Cardiac muscle cell (in vitro differentiated cells and primary cell): ENCODE data around the gene BAHD1. TPM values are rescaled to one million over a fixed set of nuclear protein-coding genes. Genes with fewer than 3 reads are reported as not detected.

Source experiments
- DNase-seq, 2 donors: peaks; one replicate each; pipeline versions ENCODE4 v3.0.0 to v3.0.0-alpha.2; 2010 to 2017; ENCODE audit warnings: low read depth in 1 of 2, low spot score in 1 of 2
- H3K27ac ChIP-seq: fragments of 200-600 bp; sonication (generic); 2 replicates; pipeline ENCODE4 v1.5.1; 2016
- H3K27me3 ChIP-seq: fragments of 200-600 bp; sonication (generic); 2 replicates; pipeline ENCODE4 v1.6.0; 2016; ENCODE audit warnings: control low read depth
- H3K36me3 ChIP-seq: fragments of 200-600 bp; sonication (generic); 2 replicates; pipeline ENCODE4 v1.5.1; 2016; ENCODE audit warnings: control low read depth
- H3K4me1 ChIP-seq: fragments of 200-600 bp; sonication (generic); 2 replicates; pipeline ENCODE4 v1.8.1; 2017; ENCODE audit warnings: low read depth, mild to moderate bottlenecking, mixed run types
- H3K4me3 ChIP-seq: fragments of 200-600 bp; sonication (generic); 2 replicates; pipeline ENCODE4 v1.5.1; 2016; ENCODE audit warnings: mild to moderate bottlenecking
- H3K9me3 ChIP-seq: fragments of 200-600 bp; sonication (generic); 2 replicates; pipeline ENCODE4 v1.5.1; 2017; ENCODE audit warnings: low read depth, mild to moderate bottlenecking, control low read depth
- polyA plus RNA-seq: library from polyadenylated mRNA; unstranded; fragments of >200 nt; fragmentation: Nextera tagmentation; extraction: Ambion mirVana; gene quantifications from 2 replicates; pipeline ENCODE4 v1.2.1, GENCODE V29; 2016
- total RNA-seq: library from RNA; depleted of rRNA; stranded (reverse); fragments of >200 nt; gene quantifications from 2 replicates; pipeline ENCODE4 v1.2.3, GENCODE V29; 2016
- TF ChIP-seq, protein P1 (sequence below): IDR thresholded peaks from 2 replicates; pipeline ENCODE4 v1.5.1; 2012; ENCODE audit warnings: low read depth, mild to moderate bottlenecking, low read length

BAHD1 gene
- total and polyA plus RNA-seq, 2 experiments from 2014 or later, result 15.7 to 29.3 TPM

DNA sequence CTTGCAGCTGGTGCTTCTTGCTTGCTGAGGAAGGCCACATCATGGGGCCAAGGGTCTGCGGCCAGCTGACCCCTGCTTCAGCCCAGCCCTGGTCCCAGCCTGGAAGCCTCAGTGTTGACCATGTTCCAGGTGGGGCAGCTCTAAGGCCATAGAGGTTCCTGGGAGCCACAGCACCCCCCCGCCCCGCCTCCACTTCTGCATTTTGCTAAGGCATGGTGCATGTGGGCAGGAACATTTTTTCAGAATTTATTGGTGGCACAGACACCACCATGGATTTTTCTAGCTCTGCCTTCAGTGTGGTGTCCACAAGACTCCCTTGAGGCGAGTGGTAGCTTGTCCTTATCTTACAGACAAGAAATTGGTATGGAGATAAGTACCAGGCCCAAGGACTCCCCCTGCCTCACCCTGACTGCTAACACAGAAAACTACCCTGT is 28.2 kb downstream of the BAHD1 start:
- peaks cover 5% of the 10 kb centered on the region for H3K4me1 ChIP-seq
- peaks cover 22% of the 10 kb centered on the region for H3K36me3 ChIP-seq

DNA sequence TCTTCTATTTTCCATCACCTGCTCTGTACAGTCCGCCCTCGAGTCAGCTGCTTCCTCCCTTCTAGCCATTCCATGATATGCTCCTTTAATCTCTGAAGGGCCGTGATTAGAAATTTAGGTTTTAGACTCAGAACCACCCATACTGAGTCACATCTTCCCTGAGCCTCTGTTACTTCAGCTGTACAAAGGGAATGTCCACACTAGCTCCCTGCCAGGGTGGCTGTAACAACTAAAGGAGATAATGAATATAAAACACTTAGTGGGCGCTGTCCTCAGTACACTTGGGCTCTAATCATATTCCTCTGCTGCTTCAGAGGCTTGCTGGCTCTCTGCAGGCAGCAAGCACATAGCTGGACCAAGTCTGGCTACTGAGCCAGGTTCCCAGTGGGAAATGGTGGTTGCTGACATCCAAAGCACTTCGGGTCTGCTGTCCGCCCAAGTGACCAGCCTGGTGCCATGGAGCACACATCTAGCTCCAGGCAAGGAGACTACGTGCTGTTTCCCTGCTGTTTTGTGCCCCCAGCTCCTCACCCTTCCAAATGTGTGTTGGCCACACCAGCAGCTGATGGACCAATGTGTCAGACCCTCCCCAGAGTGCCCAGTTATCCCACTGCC is 29.1 kb downstream of the BAHD1 start:
- DNase-seq, result peak; percentile 15 to 17
- Histone ChIP-seq H3K36me3 (peaks cover 14% of the 10 kb centered on the region), H3K4me3 (no peak overlapping the region), H3K9me3 (no peaks in the 10 kb centered on the region), H3K27ac (peak overlapping the region; percentile 82), H3K4me1 (peaks cover 5% of the 10 kb centered on the region), H3K27me3 (no peaks in the 10 kb centered on the region)
- TF ChIP-seq, protein P1, sequence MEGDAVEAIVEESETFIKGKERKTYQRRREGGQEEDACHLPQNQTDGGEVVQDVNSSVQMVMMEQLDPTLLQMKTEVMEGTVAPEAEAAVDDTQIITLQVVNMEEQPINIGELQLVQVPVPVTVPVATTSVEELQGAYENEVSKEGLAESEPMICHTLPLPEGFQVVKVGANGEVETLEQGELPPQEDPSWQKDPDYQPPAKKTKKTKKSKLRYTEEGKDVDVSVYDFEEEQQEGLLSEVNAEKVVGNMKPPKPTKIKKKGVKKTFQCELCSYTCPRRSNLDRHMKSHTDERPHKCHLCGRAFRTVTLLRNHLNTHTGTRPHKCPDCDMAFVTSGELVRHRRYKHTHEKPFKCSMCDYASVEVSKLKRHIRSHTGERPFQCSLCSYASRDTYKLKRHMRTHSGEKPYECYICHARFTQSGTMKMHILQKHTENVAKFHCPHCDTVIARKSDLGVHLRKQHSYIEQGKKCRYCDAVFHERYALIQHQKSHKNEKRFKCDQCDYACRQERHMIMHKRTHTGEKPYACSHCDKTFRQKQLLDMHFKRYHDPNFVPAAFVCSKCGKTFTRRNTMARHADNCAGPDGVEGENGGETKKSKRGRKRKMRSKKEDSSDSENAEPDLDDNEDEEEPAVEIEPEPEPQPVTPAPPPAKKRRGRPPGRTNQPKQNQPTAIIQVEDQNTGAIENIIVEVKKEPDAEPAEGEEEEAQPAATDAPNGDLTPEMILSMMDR, result no peak

More for the DNA sequence above, 28.2 kb downstream of the BAHD1 start:
- TF ChIP-seq, protein P1, result no peak
- no peak for DNase-seq
- Histone ChIP-seq H3K27me3 (no peaks in the 10 kb centered on the region), H3K4me3 (no peak overlapping the region), H3K27ac (no peak overlapping the region), H3K9me3 (no peaks in the 10 kb centered on the region)

DNA sequence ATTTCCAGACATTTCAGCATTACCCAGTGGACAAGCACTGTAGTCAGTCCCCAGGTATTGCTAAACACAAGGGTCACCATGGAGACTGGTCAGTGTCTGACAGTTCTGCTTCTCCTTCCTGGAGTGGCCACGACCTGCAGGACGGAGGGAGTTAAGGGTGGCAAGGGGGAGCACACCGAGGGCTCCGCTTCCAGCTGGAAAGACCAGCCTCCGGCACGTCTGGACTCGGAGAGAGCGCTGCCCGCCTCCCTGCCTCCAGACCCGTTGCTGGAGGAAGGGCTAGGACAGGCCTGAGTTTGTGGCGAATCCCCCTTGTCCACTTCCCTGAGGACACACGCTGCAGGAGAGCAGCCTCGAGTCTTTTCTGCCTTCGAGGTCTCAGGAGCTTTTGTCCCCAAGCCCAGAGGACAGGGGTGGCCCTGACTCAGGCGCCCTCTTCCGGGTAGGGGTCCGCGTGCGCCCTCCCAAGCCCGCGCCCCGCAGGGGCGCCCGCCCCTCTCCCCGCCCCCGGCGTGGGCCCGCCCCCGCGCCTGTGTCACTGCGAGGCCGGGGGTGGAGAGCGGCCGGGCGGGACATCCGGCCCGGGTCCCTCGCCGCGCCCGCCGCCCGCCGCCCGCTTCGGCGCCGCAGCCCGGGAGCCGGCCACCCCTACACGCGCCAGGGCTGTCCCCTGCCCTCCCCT is 29.8 kb downstream of the BAHD1 start, which contains the start of gene CHST14:
CHST14 (plus strand) TSS at position 562 of the 682 bp plus-strand sequence. CDS start 230 bp downstream, outside the sequence.
- Histone ChIP-seq H3K36me3 (peaks cover 7% of the 10 kb centered on the region), H3K27ac (peak within 1 kb of the TSS; percentile 82), H3K27me3 (no peaks in the 10 kb centered on the region), H3K9me3 (no peaks in the 10 kb centered on the region), H3K4me3 (peak within 1 kb of the TSS; percentile 71), H3K4me1 (peaks cover 5% of the 10 kb centered on the region)
- peak; percentile 58 to 87 for DNase-seq
- TF ChIP-seq, protein P1, result no peak

DNA sequence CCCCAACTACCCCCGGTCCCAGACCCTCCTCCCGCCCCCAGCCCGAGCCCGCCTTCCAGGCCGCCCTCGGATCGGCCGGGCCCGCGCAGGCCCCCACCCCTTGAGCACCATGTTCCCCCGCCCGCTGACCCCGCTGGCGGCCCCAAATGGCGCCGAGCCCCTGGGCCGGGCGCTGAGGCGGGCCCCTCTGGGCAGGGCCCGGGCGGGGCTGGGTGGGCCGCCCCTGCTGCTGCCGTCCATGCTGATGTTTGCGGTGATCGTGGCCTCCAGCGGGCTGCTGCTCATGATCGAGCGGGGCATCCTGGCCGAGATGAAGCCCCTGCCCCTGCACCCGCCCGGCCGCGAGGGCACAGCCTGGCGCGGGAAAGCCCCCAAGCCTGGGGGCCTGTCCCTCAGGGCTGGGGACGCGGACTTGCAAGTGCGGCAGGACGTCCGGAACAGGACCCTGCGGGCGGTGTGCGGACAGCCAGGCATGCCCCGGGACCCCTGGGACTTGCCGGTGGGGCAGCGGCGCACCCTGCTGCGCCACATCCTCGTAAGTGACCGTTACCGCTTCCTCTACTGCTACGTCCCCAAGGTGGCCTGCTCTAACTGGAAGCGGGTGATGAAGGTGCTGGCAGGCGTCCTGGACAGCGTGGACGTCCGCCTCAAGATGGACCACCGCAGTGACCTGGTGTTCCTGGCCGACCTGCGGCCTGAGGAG is 30.5 kb downstream of the BAHD1 start:
- Histone ChIP-seq H3K27me3 (no peaks in the 10 kb centered on the region), H3K9me3 (no peaks in the 10 kb centered on the region), H3K4me3 (peak overlapping the region; percentile 71), H3K4me1 (peaks cover 5% of the 10 kb centered on the region), H3K27ac (peak overlapping the region; percentile 82), H3K36me3 (no peaks in the 10 kb centered on the region)
- DNase-seq, result peak; percentile 22 to 62
- TF ChIP-seq, protein P1, result no peak

DNA sequence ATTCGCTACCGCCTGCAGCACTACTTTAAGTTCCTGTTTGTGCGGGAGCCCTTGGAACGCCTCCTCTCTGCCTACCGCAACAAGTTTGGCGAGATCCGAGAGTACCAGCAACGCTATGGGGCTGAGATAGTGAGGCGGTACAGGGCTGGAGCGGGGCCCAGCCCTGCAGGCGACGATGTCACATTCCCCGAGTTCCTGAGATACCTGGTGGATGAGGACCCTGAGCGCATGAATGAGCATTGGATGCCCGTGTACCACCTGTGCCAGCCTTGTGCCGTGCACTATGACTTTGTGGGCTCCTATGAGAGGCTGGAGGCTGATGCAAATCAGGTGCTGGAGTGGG is 31.0 kb downstream of the BAHD1 start:
- DNase-seq, result peak in 1 of 2 donors; percentile 39
- TF ChIP-seq, protein P1, result no peak
- H3K4me3 ChIP-seq, result peak overlapping the region; percentile 71
- no peaks in the 10 kb centered on the region for H3K9me3 ChIP-seq
- no peaks in the 10 kb centered on the region for H3K27me3 ChIP-seq
- peak overlapping the region; percentile 82 for H3K27ac ChIP-seq
- H3K36me3 ChIP-seq, result no peaks in the 10 kb centered on the region
- H3K4me1 ChIP-seq, result peaks cover 5% of the 10 kb centered on the region
